HG03196 (cell line): ENCODE results near the gene RPS29.
"Not testable (repeated sequence)": the region's sequence is repeated elsewhere in the genome, so short reads cannot be mapped to it uniquely, and the experiment has no call there.

Experiments used
- ATAC-seq: cut with Tn5 transposase; IDR thresholded peaks from one replicate; pipeline ENCODE4 v1.9.1; 2021; ENCODE audit not compliant: unreplicated experiment

RPS29 gene

DNA sequence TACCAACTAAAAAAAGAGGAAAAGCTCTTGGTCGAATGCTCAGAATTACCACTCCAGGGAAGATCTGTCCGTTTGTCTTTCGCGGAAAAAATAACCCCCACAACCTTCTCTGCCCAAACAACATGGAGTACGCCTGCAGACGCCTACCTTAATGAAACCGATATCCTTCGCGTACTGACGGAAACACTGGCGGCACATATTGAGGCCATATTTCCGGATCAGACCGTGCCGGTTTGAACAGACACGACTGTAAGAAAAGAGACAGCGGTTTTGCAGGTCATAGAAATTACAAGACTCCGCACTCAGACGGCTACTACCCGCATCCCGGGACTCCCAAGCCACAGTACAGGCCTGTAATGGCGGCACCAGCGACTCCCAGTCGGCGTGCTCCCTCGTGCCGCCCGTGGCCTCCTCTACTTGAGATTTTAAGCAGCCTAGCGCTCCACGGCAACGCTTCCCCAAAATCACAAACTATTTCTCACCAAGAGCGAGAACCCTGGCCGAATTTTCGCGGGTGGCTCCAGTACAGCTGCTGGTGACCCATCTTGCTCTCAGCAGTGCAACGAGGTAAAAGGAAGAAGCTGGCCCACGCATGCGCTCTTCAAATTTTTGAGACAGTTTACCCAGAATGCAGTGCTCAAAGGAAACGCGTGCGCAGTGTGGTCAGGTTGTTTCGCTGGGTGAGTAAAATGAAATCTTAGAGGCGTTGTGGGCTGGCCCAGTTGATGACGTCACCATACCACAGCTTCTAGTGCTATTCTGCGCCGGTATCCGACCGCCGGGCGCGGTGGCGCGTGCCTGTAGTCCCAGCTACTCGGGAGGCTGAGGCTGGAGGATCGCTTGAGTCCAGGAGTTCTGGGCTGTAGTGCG, at the start of gene RPS29:
RPS29 (minus strand) TSS at position 578 of the 870 bp plus-strand sequence; CDS start at position 544, 34 bp downstream.
- ATAC-seq, result peak; percentile 93

DNA sequence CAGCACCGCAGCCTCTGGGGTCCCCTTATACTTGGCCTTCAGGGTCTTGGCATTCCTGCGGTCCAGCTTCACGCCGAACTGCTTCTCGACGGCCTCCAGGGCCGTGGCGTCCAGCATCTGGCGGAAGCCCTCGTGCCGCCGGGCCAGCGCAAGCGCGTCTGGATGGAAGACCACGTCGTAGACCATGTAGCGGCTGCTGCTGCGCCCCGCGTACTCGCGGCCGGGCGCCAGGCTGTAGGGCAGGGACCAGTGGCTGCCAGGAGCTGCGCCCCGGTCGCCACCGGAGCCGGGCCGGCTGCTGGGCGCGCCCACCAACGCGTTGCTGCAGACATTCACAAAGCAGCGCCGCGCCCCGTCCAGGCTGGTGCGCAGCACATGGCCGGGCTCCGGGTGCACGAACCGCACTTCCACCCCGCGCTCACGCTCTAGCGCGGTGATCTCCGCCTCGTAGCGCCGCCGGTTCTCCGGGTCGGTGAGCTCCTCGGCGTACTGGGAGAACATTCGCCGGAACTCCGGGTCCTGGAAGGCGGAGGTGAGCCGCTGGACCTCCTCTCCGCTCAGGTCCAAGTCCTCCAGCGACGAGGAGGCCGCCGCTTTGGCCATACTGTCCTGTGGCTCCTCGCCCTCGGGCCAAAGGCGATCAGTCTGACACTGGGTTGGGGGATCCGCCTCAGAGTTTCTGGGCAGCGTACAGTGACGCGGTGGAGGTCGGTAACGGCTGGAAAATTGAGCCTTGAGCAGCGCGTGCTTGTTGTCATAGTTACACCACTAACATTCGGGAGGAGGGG, 48.6 kb upstream of the RPS29 start, which contains the start of gene DNAAF2:
DNAAF2 (minus strand) TSS at position 698 of the 788 bp plus-strand sequence; CDS start at position 603, 95 bp downstream.
- peak; percentile 34 for ATAC-seq

DNA sequence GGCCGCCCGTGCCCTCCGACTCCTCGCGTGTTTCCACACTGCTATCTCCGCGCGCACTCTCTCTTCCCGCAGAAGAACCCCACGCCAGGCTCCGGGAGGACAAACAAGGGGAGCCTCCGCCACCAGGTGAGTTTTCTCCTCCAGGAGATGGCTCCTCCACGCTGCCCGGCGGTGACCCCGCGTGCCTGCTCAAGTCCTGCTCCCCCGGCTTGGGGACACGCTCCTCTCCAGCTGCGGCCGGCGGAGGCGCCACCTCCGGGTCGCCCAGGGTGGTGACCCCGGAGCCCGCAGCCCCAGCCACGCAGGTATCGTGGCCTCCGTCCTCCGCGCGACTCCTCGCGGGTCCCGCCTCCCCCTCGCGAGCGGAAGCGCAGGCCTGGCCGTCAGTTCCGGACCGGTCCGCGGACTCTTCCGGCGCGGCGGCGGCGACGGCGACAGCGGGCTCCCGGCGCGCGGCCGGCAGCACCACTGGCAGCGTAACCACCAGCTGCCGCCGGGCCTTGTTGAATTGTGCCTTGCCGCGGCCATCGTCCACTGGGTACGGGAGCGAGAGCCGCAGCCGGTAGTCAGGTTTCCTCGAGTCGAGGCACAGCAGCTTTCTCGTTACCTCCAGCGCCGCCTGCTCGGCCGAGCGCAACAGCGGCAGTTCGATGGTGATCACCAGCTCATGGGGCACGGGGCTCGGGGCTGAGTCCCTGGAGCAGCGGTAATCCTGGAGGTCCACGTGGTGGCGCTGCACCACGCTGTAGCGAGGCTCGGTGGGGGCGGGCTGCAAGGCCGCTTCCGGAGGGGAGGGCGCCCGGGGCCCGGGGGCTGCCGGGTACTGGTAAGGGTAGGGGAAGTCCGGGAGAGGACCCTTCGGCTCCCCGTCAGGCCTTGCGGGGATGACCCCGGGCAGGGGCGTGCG, 47.7 kb upstream of the RPS29 start:
- ATAC-seq, result peak; percentile 72

DNA sequence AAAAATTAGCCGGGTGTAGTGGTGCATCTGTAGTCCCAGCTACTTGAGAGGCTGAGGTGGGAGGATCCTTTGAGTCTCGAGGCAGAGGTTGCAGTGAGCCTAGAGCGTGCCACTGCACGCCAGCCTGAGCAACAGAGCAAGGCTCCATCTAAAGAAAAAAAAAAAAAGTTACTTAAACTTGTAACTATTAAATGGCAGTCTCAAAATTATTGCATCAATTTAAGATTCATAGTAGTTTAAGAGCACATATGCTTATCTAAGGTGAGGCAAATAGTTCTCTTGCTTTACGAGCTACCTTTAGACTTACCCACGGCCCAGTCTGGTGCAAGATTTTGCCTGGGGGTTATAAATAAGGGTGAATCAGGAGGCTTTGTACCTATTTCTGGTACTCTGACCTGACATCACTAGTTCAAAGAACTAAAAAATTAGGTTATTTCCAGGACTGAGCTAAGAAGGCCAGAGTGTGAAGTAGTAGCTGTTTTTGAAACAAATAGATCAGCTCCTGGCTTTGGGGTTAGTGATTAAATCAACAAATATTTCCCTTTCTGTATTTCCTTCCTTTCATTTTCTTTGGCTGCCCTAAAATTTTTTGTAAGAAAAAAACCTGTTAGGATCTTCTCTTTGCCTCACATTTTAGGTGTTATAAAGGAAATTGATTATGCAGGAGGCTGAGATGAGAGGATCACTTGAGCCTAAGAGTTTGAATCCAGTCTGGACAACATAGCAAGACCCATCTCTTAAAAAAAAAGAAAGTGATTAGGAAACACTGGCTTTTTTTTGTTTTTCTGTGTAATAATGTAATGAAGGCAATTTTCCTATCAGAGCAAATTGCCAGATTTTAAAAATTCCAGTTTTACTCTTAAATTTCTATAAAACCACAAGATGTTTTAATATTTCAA, 38.0 kb upstream of the RPS29 start:
- ATAC-seq, result no peak

DNA sequence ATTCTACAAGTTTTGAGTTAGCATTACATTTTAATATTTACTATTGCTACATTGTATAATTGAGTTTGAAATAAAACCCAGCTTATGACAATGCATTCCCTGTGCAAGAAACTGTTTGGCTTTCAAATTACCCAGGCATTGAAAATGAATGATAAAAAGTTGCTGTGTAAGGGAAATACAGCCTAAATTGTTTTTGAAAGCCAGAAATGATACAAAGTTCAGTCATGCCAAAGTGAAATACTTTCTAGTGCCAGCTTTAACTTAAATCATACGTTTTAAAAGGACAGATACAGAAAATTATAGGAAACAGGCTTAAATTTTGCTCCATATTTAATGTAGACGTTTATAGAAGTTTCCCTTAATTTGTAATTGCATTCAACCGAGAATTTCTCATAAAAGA, 37.2 kb upstream of the RPS29 start:
- ATAC-seq, result no peak

DNA sequence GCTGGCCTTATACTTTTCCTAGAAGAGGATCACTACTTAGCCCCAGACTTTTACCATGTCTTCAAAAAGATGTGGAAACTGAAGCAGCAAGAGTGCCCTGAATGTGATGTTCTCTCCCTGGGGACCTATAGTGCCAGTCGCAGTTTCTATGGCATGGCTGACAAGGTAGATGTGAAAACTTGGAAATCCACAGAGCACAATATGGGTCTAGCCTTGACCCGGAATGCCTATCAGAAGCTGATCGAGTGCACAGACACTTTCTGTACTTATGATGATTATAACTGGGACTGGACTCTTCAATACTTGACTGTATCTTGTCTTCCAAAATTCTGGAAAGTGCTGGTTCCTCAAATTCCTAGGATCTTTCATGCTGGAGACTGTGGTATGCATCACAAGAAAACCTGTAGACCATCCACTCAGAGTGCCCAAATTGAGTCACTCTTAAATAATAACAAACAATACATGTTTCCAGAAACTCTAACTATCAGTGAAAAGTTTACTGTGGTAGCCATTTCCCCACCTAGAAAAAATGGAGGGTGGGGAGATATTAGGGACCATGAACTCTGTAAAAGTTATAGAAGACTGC, 35.9 kb upstream of the RPS29 start:
- ATAC-seq, result no peak

DNA sequence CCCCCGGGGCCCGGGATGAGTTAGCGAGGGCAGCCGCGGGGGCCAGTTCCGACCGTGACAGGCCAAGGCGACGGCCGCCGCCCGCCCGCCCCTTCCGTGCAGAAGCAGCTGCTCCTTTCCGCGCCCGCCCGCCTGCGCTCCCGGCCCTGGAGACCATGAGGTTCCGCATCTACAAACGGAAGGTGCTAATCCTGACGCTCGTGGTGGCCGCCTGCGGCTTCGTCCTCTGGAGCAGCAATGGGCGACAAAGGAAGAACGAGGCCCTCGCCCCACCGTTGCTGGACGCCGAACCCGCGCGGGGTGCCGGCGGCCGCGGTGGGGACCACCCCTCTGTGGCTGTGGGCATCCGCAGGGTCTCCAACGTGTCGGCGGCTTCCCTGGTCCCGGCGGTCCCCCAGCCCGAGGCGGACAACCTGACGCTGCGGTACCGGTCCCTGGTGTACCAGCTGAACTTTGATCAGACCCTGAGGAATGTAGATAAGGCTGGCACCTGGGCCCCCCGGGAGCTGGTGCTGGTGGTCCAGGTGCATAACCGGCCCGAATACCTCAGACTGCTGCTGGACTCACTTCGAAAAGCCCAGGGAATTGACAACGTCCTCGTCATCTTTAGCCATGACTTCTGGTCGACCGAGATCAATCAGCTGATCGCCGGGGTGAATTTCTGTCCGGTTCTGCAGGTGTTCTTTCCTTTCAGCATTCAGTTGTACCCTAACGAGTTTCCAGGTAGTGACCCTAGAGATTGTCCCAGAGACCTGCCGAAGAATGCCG, 35.1 kb upstream of the RPS29 start:
- ATAC-seq, result peak; percentile 23

DNA sequence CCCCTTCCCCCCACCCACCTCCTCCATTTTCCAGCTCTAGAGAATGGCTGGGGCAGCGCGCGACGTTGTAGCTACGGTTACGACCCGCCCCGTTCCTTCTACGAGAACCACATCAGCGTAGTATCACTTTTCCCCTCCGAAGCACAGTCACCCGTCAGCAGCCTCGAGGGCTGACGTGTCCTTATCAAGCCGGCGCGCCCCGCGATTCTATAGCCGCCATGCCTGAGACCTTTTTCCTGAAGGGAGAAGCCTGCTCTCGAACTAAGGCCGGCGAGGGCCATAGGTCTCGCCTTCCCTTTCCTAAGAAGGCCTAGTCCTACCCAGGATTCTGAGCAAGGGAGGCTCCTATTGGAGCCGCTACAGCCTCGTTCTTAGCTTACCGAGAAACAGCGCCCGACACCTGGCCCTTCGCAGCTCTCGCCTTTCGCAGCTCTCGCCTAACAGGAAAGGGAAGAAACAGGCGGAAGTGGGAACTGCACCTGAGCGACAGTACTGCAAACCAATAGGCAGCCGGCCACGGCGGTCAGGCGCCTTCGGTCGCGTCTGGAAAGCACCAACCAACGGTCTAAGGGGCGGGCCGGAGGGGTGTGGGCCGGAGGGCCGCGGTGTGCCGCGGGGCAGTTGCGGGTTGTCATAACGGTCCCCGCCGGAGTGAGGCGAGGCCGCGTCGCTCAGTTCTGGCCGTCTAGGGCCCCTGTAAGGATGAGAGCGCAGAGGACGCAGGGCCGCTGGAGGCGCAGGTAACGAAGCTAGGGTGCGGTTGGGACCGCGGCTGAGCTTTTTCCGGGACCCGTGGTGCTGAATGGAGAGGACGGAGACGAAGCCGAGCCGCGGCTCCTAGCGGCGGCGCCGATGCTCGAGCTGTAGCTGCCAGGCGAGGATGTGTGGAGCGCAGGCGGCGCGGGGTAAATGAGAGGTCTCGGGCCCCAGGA, 34.3 kb upstream of the RPS29 start, which contains the start of the genes MGAT2 and RPL36AL:
MGAT2 (plus strand) TSS at position 618 of the 932 bp plus-strand sequence. CDS start 470 bp downstream, outside the sequence.
RPL36AL (minus strand) TSS at position 445 of the 932 bp plus-strand sequence. CDS start 1,522 bp downstream, outside the sequence.
- peak; percentile 91 for ATAC-seq

DNA sequence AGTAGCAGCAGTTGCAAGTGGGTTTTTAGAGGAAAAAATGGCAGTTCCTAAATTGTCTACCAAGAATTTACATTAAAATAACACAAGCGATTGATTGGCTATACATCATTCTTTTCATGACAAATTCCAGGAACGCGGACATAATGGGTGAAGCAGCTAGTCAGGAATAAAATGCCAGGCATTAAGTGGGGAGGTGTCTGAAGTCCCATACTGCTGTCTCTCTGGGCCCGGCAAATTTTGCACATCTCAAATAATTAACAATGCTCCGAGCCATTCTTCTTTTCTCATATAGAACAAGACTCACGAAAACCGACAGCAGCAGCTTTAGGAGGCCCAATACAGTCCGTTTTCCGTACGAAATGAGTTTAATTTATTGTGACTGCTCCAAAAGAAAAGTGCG, 33.5 kb upstream of the RPS29 start:
- ATAC-seq, result no peak

DNA sequence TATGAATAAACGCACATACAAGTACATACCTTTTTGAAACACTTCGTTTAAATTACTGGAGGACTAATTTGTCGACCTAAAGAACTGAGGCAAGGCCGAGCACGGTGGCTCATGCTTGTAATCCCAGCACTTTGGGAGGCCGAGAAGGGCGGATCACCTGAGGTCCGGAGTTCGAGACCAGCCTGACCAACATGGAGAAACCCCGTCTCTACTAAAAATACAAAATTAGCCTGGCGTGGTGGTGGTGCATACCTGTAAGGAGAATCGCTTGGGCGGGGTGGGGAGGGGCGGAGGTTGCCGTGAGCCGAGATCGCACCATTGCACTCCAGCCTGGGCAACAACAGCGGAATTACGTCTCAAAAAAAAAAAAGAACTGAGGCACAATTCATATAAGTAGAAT, 33.1 kb upstream of the RPS29 start:
- not testable (repeated sequence) for ATAC-seq

DNA sequence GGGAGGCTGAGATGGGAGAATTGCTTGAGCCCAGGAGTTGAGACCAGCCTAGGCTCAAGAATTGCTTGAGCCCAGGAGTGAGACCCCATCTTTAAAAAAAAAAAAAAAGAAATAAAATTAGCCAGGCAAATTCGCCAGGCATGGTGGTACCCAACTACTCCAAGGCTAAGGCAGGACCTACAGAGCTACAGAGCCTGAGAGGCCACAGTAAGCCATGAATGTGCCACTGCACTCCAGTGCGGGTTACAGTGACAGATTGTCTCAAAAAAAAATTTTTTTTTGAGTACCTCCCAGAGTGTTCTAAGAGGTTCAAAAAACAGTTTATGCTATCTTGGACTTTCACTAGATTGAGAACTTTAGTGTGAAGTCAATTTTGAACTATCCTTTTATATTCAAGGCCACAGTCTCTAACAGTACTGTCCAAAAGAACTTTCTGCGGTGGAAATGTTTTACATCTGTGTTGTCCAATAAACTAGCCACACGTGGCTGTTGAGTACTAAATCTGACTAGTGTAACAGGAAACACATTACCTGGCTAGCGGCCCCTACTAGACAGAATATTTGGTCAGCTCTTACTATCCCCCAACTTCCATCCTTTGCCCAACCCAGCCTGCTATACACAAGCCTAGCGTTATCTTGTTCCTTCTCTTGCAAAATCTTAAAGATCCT, 31.8 kb upstream of the RPS29 start:
- ATAC-seq, result no peak

DNA sequence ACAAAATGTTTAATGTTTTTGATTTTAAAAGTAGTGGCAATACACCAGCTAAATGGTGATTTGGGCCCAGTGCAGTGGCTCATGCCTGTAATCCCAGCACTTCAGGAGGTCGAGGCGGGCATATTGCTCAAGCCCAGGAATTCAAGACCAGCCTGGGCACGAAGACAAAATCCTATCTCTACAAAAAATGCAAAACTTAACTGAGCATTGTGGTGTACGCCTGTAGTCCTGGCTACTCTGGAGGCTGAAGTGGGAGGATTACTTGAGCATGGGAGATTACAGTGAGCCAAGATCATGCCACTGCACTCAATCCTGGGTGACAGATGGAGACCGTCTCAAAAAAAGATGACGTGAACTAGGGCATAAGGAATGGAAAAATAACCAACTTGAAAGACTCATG, 29.6 kb upstream of the RPS29 start:
- no peak for ATAC-seq

DNA sequence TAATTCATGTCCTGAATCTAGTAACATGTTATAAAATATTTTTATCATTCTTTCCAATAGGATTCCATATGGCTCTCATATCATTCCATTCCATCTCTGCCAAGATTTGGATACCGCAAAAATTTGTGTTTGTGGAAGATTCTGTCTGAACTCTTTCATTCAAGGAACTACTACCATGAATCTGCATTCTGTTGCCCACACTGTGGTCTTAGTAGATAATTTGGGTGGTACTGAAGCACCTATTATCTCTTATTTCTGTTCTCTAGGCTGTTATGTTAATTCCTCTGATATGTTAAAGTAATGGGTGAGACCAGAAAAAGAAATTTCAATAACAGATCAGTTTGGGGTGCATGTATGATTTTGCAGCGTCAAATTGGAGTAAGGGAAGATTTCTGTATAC, 28.0 kb upstream of the RPS29 start:
- ATAC-seq, result no peak

DNA sequence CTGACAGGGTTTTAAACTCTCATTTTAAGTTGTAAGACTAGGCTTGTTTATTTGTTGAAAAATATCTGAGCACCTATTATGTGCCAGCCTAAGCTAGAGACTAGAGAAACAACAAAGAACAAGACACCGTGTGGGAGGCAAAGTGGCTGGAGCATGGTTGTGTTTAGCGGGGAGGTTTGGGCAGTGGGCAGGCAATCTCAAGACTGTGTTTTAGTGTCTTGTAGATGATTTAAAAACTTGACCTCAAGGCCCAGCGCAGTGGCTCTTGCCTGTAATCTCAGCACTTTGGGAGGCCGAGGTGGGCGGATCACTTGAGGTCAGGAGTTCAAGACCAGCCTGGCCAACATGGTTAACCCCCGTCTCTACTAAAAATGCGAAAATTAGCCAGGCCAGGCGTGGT, 26.5 kb upstream of the RPS29 start:
- ATAC-seq, result no peak

DNA sequence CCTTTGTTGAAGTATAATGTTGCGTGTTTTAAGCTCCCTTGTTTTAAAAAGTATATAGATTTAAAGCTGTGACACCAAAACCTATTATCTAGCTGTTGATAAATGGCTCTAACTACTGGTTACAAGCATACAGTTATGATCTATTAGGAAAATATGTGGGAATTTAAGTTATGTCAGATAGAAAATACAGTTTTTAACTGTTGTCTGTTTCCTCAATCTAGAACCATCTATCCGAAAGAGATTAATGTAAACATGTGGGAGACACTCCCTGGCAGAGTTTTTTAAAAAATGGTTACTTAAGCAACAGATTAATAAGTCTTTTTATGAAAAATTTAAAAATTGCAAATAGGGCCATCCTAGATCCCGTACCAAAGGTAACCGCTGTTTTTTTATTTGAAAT, 26.1 kb upstream of the RPS29 start:
- no peak for ATAC-seq

DNA sequence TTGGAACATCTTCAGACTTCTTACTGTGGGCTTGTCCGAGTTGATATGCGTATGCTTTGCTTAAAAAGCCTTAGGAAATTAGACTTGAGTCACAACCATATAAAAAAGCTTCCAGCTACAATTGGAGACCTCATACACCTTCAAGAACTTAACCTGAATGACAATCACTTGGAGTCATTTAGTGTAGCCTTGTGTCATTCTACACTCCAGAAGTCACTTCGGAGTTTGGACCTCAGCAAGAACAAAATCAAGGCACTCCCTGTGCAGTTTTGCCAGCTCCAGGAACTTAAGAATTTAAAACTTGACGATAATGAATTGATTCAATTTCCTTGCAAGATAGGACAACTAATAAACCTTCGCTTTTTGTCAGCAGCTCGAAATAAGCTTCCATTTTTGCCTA, 21.4 kb upstream of the RPS29 start:
- no peak for ATAC-seq
